Right cardiac atrium (tissue), 5 donors: ENCODE results near the gene ALPK1. TPM values are rescaled to one million over a fixed set of nuclear protein-coding genes. Genes with fewer than 3 reads are reported as not detected.

Experiments used
- ATAC-seq, 2 donors: fragments of 200-7000 bp; cut with Tn5 transposase; one replicate each; pipeline versions ENCODE4 v1.8.0 to v1.9.1; 2020; ENCODE audit warnings: moderate library complexity in 2 of 2, mild to moderate bottlenecking in 1 of 2
- DNase-seq, 3 donors: peaks; one replicate each; pipeline ENCODE4 v3.0.0-alpha.2; 2020
- H3K27ac ChIP-seq: one replicate; pipeline ENCODE4 v1.5.1; 2013; ENCODE audit warnings: mild to moderate bottlenecking, low read length, control low read depth, moderate library complexity
- H3K27me3 ChIP-seq: one replicate; pipeline ENCODE4 v1.6.1; 2013; ENCODE audit not compliant: control insufficient read depth, insufficient read depth
- H3K4me1 ChIP-seq: one replicate; pipeline ENCODE4 v1.6.1; 2013; ENCODE audit warnings: low read length; ENCODE audit not compliant: control insufficient read depth, insufficient read depth
- H3K4me3 ChIP-seq: one replicate; pipeline ENCODE4 v1.5.1; 2013; ENCODE audit warnings: low read length, control low read depth
- H3K9me3 ChIP-seq: one replicate; pipeline ENCODE4 v1.6.1; 2013; ENCODE audit warnings: low read length; ENCODE audit not compliant: control insufficient read depth
- WGBS: extraction: QIAGEN DNeasy Blood & Tissue Kit; methylation state at CpG from one replicate; pipeline ENCODE4 v1.1.7; 2013; 5-methylcytosine and 5-hydroxymethylcytosine counted together
- intact Hi-C, 4 donors: fragments of 100-400 bp; cut with DNase I; formaldehyde crosslinking; loops; one replicate each; pipeline versions ENCODE4 v1.11.0 to v1.14.0; 2022 to 2023
- polyA plus RNA-seq: library from polyadenylated mRNA; stranded (reverse); fragments of 200-250 nt; gene quantifications from one replicate; pipeline ENCODE4 v1.2.3, GENCODE V29; 2013
- total RNA-seq, 4 donors: library from RNA; stranded (reverse); fragmentation: NEBNext Ultra II Directional; extraction: Animal tissue kit (Norgen Biotek cat#: 25700); gene quantifications; one replicate each; pipeline ENCODE4 v1.2.1, GENCODE V29; 2021
- donor health status: healthy with polysubstance abuse.
- donor health status: DM: no; HTN: yes; CAD: no.
- donor health status: DM: no; HTN: no; CAD: no.
- donor health status: DM: no; HTN: yes; CAD: no; lungs with severe emphysema.
- donor health status: DM: yes; HTN: yes; CAD: no.

The ALPK1 gene
- total and polyA plus RNA-seq, 5 donors: 2.6 to 8.9 (median 7.9) TPM

DNA sequence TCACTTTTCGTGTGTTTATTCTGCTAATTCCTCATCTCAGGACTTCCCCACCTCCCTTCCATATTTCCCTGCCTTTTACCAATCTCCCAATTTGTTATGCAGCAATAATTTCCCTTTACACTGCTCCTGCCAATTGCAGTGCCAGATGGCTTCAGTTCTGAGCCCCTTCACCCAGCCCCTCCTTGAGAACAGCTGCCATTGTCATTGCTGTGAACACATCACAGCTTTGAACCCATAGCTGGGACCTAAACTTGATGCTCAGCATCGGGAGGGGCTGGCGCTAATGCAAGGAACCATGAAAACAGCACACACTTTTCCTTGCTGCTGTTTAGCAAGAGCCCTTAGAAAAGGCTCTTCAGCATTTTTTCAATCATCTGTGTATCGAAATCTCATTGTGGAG, 104.9 kb downstream of the ALPK1 start:
- H3K4me1 ChIP-seq: no peaks in the 10 kb centered on the region
- no peaks in the 10 kb centered on the region for H3K27me3 ChIP-seq
- no peak overlapping the region for H3K27ac ChIP-seq
- H3K9me3 ChIP-seq: no peaks in the 10 kb centered on the region
- ATAC-seq (no peak), DNase-seq (no peak)
- 77% methylated on average over 4 of the region's 4 CpGs for WGBS
- H3K4me3 ChIP-seq: no peak overlapping the region
- intact Hi-C loops: no loop called here

DNA sequence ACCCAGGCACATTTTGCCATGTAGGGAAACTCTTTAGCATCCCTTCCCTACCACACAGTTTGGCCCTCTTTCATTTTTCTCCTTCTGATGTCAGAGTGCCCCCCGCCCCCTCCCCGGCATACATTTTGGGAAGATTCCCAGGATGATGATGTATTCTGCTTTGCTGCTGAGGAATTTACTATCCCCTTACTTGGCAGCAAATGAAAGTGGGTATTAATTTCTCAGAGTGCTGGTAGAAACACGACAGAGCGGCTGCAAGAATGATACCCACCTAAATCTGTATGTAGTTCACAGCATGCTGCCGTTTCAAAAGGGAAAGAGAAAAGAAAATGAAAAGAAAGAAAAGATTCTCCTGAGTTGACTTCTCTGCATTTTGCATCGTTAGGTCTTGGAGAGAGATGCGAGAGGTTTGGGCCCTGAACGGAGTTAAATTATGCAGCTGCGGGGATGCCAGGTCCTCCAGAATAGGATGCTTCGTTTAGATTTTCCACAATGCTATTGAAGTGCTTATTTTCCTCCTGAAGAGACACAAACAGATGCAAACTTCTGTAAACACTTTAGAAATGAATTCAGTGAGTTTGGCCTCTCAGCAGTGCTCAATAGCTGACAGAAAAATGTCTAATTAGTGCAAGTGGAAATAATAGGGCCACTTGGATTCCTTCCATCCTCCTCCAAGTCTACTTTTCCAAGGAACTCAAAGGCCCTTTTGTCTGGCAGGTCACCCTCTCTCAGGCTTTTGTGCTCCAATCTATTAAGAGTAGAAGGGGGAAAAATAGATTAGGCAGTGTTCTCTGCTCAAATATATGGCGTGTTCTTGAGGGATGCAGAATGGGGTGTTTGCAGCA, 106.2 kb downstream of the ALPK1 start:
- ATAC-seq: no peak
- H3K27ac ChIP-seq: no peak overlapping the region
- H3K4me1 ChIP-seq: no peaks in the 10 kb centered on the region
- no peaks in the 10 kb centered on the region for H3K9me3 ChIP-seq
- no peak overlapping the region for H3K4me3 ChIP-seq
- no peak for DNase-seq
- intact Hi-C loops: no loop called here
- WGBS: 52% methylated on average over 11 of the region's 11 CpGs
- H3K27me3 ChIP-seq: no peaks in the 10 kb centered on the region

DNA sequence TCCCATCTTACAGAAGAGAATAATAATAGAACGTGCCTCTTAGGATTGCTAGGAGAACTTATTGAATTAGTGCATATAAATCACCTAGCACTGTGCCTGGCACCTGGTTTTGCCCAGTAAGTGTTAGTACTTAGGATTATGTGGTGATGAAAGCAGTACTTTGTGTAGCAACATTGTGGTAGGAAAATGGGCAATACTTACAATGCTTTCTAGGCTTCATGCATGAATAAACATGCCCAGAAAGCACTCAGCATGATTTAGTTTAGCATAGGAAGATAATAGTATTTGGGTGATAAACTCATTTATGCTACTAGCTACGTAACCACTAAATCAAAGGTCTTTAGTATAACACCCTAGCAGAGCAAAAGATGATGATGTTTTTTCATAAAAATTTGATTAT, 113.2 kb downstream of the ALPK1 start:
- intact Hi-C loops: no loop called here
- 88% methylated on average over 2 of the region's 2 CpGs for WGBS
- no peaks in the 10 kb centered on the region for H3K4me1 ChIP-seq
- no peaks in the 10 kb centered on the region for H3K27me3 ChIP-seq
- ATAC-seq (no peak), DNase-seq (no peak)
- H3K27ac ChIP-seq: no peak overlapping the region
- no peaks in the 10 kb centered on the region for H3K9me3 ChIP-seq
- no peak overlapping the region for H3K4me3 ChIP-seq

DNA sequence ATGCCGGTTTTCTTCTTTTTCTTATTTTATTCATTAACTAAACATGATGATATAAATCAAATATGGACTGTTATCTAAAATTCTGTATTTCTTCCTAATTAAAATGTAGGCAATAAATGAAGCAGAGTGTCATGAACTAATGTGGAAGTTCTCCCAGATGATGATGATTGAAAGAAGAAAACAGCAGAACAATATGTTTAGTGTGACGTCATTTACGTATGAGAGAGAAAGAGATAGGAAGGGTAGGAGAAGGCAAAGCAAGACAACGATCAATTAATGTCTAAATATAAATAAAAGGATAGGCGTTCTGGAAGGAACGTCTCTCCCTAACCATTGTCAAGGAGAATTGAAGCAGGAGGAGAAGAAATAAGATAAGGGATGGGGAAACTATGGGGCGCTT, 113.6 kb downstream of the ALPK1 start:
- DNase-seq (no peak), ATAC-seq (no peak)
- no peaks in the 10 kb centered on the region for H3K27me3 ChIP-seq
- no peak overlapping the region for H3K4me3 ChIP-seq
- no peaks in the 10 kb centered on the region for H3K9me3 ChIP-seq
- no peaks in the 10 kb centered on the region for H3K4me1 ChIP-seq
- no peak overlapping the region for H3K27ac ChIP-seq
- WGBS: 88% methylated on average over 7 of the region's 7 CpGs
- intact Hi-C loops: no loop called here

DNA sequence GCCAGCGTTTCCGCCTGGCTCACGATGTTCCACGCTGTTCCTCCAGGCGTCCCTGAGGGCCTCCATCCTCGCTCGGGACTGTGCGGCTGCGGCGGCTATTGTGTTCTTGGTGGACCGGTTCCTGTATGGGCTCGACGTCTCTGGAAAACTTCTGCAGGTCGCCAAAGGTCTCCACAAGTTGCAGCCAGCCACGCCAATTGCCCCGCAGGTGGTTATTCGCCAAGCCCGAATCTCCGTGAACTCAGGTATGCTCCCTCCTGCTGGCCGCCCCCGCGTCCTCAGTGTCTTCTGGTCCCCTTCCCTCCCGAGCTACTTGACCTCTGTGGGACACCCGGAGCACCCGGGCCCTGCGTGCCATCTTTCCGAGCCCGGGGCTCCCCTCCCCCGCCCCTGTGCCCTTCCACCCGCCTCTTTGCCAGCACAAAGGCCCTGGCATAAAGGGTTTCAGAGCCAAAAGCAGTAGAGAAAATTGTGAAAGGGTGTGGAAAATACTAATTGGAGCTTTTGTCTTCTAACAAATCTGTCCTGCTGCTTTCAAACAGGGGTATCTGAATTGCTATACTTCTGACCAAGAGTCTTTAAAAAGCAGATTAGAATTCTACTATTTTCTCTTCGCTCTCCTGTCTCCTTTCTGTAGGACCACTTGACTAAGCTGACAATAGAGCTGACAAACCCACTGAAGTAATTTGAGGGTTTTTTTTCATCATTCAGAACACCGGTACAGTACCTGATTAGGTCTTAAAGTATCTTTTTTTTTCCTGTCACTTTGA, 114.8 kb downstream of the ALPK1 start:
- H3K4me3 ChIP-seq: no peak overlapping the region
- DNase-seq (peak in 2 of 3 donors; percentile 46 to 49), ATAC-seq (no peak)
- intact Hi-C loops: no loop called here
- H3K27me3 ChIP-seq: no peaks in the 10 kb centered on the region
- H3K27ac ChIP-seq: no peak overlapping the region
- no peaks in the 10 kb centered on the region for H3K4me1 ChIP-seq
- no peaks in the 10 kb centered on the region for H3K9me3 ChIP-seq
- WGBS: 76% methylated on average over 32 of the region's 32 CpGs

DNA sequence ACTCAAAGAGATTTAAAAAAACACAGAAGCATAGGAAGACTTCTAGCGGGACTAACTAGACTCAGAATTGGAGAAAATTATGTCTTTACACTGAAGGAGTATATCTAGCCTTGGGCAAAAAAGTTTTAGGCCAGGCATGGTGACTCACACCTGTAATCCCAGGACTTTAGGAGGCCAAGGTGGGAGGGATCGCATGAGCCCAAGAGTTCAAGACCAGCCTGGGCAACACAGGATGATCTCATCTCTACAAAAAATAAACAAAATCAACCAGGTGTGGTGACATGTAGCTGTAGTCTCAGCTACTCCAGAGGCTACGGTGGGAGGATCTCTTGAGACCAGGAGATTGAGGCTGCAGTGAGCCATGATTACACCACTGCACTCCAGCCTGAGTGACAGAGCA, 119.3 kb downstream of the ALPK1 start:
- no peak overlapping the region for H3K27ac ChIP-seq
- no peak for DNase-seq
- H3K4me3 ChIP-seq: no peak overlapping the region
- no peak for ATAC-seq
- no peaks in the 10 kb centered on the region for H3K27me3 ChIP-seq
- whole genome bisulfite sequencing: 94% methylated on average over 3 of the region's 3 CpGs
- H3K4me1 ChIP-seq: no peaks in the 10 kb centered on the region
- H3K9me3 ChIP-seq: no peaks in the 10 kb centered on the region
- intact Hi-C loops: no loop called here

DNA sequence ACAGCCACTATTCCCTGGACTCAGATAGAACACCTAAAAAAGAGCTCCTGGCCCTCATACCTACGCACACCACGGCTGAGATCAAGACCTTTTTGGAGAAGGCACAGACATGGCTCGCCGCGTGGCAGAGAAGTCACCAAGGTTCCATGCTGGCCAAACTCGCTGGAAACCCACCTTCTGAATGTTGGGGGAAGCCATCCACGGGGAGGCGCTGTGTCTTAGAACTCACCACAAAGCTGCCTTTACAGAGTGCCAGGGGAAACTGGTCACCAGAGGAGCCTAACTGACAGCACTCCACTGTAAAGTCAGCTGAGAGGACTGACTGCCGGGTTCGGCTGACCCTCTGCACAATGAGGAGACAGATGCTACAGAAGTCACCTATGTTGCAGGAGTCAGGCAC, 120.9 kb downstream of the ALPK1 start:
- no peak overlapping the region for H3K27ac ChIP-seq
- H3K27me3 ChIP-seq: no peaks in the 10 kb centered on the region
- intact Hi-C loops: no loop called here
- DNase-seq (no peak), ATAC-seq (no peak)
- H3K9me3 ChIP-seq: no peaks in the 10 kb centered on the region
- WGBS: 69% methylated on average over 10 of the region's 10 CpGs
- no peak overlapping the region for H3K4me3 ChIP-seq
- H3K4me1 ChIP-seq: no peaks in the 10 kb centered on the region

DNA sequence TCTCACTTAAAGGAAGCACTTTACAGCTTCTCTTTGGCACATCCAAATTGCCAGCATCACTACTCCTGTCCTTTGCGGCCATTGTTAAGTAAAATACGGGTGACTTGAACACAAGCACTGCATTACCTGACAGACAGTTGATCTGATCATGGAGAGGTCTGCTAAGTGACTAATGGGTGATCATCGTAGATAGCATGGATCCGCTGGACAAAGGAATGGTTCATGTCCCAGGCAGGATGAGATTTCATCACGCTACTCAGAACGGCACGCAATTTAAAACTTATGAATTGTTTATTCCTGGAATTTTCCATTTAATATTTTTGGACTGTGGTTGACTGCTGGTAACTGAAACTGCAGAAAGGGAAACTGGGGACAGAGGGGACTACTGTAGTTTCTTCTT, 124.7 kb downstream of the ALPK1 start:
- Histone ChIP-seq H3K27ac (no peak overlapping the region), H3K27me3 (no peaks in the 10 kb centered on the region), H3K9me3 (no peaks in the 10 kb centered on the region), H3K4me3 (no peak overlapping the region), H3K4me1 (no peaks in the 10 kb centered on the region)
- ATAC-seq (no peak), DNase-seq (no peak)
- intact Hi-C loops: no loop called here
- WGBS: 94% methylated on average over 7 of the region's 7 CpGs

DNA sequence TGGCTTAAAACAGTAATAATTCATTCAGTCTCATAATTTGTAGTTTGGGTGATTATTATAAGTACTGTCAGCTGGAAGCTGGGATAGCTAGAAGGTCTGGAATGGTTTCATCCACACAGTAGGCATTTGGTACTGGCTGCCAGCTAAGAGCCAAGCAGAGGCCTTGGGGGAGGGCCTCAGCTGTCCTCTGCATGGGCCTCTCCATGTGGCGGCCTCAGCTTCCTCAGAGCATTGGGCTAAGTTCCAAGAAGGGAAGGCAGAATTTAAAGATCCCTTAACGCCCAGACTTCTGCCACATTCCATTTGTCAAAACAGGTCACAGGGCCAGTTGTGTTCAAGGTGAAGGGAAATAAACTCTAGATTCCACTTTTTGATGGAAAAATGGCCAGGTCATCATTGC, 125.5 kb downstream of the ALPK1 start:
- Histone ChIP-seq H3K27me3 (no peaks in the 10 kb centered on the region), H3K4me1 (no peaks in the 10 kb centered on the region), H3K27ac (no peak overlapping the region), H3K9me3 (no peaks in the 10 kb centered on the region), H3K4me3 (no peak overlapping the region)
- 76% methylated on average over 2 of the region's 2 CpGs for WGBS
- intact Hi-C loops: no loop called here
- ATAC-seq (no peak), DNase-seq (no peak)

DNA sequence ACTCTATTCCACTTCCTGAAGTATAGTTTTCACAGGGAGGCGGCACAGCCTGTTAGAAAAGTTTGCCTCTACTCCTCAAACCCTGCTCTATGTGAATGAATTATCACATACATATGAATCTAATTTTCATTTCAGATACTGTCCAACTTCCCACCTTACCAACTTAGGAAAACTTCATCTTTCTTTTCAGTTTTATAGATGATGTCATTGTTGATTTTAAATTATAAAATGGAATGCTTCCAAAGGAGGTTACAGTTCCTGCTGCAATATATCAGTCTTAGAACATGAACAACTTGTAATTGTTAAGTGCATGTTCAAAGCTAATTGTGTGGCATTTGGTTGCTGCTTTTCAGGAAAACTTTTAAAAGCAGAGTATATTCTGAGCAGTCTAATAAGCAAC, 126.4 kb downstream of the ALPK1 start:
- Histone ChIP-seq H3K9me3 (no peaks in the 10 kb centered on the region), H3K4me3 (no peak overlapping the region), H3K27me3 (no peaks in the 10 kb centered on the region), H3K4me1 (no peaks in the 10 kb centered on the region), H3K27ac (no peak overlapping the region)
- intact Hi-C loops: no loop called here
- DNase-seq (no peak), ATAC-seq (no peak)
- WGBS: 92% methylated on average over 1 of the region's 1 CpG

DNA sequence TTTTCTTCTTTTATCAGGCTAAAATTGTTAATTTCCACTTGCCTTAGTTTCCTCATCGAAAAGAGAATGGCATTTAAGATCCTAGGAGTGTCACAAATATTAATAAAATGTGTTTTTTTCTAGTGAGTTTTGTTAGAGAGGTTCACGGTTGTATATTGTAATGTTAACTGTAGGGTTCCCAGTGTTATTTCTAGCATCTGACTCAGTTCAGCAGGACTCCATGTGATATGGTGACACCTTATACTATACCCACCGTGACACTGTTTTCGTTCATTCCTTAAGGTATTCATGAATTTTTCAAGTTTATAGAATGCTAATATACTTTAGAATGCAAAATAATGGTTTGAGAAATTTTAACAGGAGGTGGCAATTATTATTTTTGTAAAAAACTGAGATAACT, 128.7 kb downstream of the ALPK1 start:
- ATAC-seq: no peak
- DNase-seq: no peak
- WGBS: 95% methylated on average over 4 of the region's 4 CpGs
- H3K9me3 ChIP-seq: no peaks in the 10 kb centered on the region
- no peaks in the 10 kb centered on the region for H3K4me1 ChIP-seq
- intact Hi-C loops: no loop called here
- no peak overlapping the region for H3K4me3 ChIP-seq
- H3K27me3 ChIP-seq: no peaks in the 10 kb centered on the region
- H3K27ac ChIP-seq: no peak overlapping the region
